Measurements from ENCODE around the gene ANKRD44.
A peak's percentile ranks its signal among the peaks of the same experiment; 100 is the strongest.
"Not testable (repeated sequence)": the region's sequence is repeated elsewhere in the genome, so short reads cannot be mapped to it uniquely, and the experiment has no call there.

The ANKRD44 gene

DNA sequence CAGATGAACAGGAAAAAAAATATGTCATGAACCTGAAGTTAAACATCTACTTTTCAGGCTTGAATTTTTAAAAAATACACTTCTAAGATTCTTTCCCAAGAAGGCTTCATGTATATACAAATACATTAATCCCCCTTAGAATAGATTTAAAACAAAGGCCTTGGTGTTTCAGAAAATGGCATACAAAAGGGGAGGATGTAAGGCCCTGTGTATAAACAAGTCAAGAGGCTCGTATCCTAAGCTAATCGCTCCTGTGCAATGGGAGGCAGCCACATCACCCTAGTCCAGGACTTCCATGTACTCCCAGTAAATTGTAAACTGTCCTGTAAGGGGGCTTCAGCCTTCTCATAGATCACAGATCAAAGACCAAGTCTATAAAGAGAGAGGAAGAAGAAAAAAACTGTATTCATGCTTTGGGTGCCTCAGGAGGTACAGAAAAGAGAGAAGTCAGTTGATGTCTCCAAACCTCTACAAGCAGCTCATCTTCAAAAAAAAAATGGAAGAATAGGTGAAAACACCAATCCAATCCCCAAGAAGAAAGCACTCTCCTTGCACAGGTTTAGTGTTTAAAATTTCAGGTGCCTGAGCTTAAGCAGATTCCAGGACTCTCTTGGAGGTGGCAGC is 53.9 kb downstream of the ANKRD44 start:
- no peak for DNase-seq

- DNase-seq = no peak
Measured at GRCh38 chr2:197256021-197256420, 54.6 kb downstream of the ANKRD44 start.

DNA sequence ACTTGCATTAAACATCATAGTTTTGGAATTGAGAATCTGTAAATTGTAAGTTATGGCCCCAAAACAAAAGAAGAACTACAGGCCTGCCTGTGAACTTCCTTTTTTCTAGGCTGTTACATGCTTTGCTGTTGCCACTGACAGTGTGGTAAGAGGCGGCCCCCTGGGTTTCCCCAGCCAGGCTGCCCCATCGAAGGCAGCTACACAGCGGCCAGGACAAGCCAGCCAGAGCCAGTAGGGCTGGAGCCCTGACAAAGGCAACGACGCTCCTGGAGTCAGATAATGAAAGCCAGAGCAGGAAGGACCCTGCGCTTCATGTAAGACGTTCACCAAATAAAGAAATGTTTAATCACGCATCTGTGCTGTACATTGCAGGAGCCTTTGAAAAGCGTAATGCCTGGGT is 55.0 kb downstream of the ANKRD44 start:
- DNase-seq = peak; percentile 22 to 55 (median 30)

GRCh38 chr2:197254776-197255530 is 55.6 kb downstream of the ANKRD44 start:
- DNase-seq = no peak

DNA sequence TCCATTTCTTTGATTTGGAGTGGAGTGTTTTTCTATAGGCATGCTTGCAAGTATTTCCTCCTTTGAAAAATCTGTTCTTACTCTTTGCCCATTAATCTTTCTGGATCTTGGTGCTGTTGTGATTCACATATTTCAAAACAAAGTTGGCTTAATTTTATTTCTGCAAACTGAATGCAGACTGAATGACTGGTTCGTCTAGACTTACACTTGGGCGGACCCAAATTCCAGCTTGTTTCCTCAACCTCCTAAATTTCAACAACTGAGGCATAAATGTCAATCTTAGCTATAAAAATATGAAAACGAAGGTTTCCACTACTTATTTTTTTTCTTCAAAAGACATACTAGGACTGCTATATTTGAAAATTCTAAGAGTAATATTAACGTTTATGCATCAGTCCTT is 59.0 kb downstream of the ANKRD44 start:
- DNase-seq = no peak

DNA sequence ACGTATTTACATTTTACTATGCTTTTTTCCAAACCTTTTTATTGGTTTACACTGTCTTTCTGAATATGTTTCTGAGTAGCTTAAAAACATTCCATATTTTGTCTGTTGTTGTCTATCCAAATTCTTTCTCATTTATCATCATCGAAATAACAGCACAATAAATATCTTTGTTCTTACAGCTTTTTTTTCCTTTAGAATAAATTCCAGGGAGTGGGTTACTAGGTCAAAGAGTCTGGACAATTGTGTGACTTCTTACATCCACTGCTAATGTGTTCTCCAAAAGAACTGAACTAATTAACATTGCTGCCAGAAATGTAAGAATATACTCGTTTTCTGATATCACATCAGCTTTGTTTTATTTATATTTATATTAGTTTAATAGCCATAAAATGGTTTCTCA is 59.4 kb downstream of the ANKRD44 start:
- no peak for DNase-seq

GRCh38 chr2:197250084-197250397 is 60.5 kb downstream of the ANKRD44 start:
- no peak for DNase-seq

GRCh38 chr2:197249381-197250083 is 61.0 kb downstream of the ANKRD44 start:
- DNase-seq = no peak

DNA sequence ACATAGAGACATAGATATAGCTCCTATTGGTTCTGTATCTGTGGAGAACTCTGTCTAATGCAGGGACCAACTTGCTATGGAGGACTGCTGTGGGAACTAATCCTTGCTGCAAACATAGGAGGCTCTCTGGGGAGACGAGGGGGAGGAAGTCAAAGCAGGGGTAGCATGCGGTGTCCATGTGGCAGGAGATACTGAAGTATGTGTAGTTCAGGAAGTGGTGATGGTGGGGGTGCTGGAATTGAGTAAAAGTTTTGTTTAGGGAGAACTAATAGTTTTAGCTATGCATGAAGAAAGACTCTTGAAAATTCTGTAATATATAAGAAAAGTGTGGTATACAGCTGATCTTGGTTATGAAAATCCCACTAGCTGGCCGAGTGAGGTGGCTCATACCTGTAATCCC is 62.0 kb downstream of the ANKRD44 start:
- DNase-seq = no peak

GRCh38 chr2:197248001-197248401 is 62.6 kb downstream of the ANKRD44 start:
- DNase-seq = no peak

GRCh38 chr2:197247083-197247482 is 63.5 kb downstream of the ANKRD44 start:
- no peak for DNase-seq

GRCh38 chr2:197245829-197246804 is 64.5 kb downstream of the ANKRD44 start:
- DNase-seq = no peak

DNA sequence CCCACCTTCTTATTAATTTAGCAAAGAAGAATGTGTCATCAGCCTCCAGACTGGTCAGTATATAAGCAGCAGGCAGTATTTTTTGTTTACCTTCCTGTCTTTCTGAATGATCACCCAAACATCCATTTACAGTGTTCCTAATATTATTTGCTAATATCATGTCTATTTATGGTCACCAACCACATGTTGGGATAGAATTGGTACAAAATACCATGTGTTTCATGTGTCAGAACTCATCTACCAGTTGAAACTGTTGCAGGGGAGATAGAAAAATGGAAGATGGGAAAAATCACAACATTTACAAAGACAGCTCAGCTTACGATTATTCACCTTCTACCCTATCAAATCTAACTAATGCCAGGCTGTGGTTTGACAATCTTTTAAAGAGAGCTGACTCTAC is 66.2 kb downstream of the ANKRD44 start:
- DNase-seq = no peak

DNA sequence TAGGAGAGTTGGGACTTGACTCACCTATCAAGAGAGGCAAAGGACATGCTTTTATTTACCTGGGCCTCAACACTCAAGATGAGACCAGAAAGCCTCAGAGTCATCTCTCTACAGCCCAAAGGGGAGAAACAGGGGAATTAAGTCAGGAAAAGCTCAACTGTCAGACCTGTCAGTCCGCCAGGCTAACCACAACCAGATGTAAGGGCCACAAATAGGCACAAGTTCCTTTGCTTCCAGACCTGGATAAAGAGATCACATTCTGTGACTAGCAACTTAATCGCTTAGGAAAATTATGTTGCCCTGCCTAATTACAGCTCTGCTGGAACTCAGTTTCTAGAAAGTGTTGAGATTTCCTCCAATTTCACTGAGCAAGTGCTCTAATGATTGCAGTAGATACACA is 67.9 kb downstream of the ANKRD44 start:
- DNase-seq = no peak

- DNase-seq = no peak
Measured at GRCh38 chr2:197241596-197241995, 69.0 kb downstream of the ANKRD44 start.

GRCh38 chr2:197241153-197241552 is 69.4 kb downstream of the ANKRD44 start:
- no peak for DNase-seq

DNA sequence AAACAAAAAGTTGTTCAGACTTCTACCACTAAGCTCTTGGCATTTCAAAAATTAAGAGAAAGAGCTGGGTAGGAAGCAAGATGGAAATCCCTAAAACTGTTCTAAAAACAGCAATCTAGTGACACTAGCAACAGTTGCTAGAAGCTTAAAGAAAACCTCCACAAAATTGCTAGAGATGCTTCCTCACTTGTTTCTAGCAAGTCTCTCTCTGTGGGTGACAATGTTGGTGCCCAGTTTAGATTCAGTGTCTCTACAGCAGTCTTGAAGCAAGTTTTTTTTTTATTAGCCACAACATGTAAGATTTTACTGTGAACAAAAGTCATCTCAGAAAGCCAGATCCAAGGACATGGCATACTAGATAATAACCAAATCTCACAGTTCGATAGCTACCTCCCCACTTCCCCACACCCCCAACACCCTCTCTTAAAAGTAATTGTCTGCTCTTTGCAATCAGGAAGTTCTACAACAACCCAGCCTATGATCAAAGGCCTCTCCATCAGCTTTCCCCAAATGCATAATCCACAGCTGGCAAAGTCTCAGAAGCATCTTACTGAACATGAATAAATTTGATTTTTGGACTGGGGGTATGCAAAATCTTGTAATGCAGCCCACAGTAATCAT is 70.0 kb downstream of the ANKRD44 start:
- DNase-seq = no peak

- not testable (repeated sequence) for DNase-seq
Measured at GRCh38 chr2:197240018-197240417, 70.6 kb downstream of the ANKRD44 start.

DNA sequence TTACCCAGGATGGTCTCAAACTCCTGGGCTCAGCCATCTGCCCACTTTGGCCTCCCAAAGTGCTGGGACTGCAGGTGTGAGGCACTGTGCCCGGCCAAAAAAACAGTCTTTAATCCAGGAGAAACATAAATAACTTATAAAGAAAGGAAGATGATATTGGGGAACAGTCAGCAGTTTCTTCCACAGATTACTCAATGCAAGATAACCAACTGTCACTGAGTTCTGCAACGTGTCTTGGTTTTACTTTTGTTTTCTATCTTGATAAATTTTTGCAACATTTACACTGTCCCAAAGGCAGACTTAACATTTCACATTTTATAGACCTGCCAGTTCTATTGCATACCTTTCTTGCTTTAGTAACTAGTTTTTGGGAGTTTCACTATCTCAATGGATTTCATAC is 71.1 kb downstream of the ANKRD44 start:
- DNase-seq = no peak

DNA sequence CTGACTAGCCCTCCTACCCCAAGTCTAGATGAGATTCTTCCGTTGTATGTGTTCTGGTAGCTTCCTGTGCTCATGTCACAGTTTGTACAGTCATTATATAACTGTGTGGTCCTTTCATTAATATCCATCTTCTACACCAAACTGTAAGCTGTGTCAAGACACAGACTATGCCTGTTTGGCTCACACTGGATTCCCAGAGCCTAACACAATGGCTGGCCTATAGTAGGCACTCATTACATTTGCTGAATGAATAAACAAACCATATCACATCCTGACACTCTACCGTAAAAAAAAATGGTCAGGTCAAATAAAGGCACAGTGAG is 72.6 kb downstream of the ANKRD44 start:
- DNase-seq = no peak

GRCh38 chr2:197237291-197238042 is 73.1 kb downstream of the ANKRD44 start:
- no peak for DNase-seq

- no peak for DNase-seq
Measured at GRCh38 chr2:197236816-197237215, 73.8 kb downstream of the ANKRD44 start.
